GM12892 (cell line): Measurements from ENCODE around the gene SPATA13.

ENCODE experiments used
- POLR2A ChIP-seq: IDR thresholded peaks from 2 replicates; pipeline ENCODE4 v1.6.1; 2011; ENCODE audit warnings: low read depth, low read length, control low read depth
- TAF1 ChIP-seq: IDR thresholded peaks from 2 replicates; pipeline ENCODE4 v1.6.1; 2011; ENCODE audit warnings: low read depth, mild to moderate bottlenecking, control low read depth, low read length, borderline replicate concordance

DNA sequence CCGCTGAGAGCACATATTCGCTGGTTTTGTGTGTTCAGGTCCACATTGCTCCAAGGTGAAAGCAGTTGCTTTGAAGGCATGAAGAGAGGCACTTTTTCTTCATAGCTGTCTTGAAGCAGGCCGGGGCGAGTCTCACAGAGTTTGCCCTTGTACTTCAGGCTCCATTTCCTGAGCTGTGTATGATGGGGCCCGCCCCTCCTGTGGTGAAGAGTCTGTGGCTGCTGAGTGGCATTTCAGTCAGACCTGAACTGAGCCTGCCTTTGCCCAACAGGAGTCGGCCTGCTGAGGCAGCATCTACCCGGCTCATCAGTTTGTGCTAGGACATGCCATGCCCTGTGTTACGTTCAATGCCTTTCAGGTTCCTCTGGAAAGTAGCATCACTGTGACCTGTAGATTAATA lies 104.5 kb downstream of the SPATA13 start:
- TF ChIP-seq POLR2A (no peak), TAF1 (no peak)
